NB4 (cell line): ENCODE measurements around the gene IRS1.

Experiments
- MYC ChIP-seq: IDR thresholded peaks from 2 replicates; pipeline ENCODE4 v1.6.1; 2011; ENCODE audit warnings: low read depth, low read length
- POLR2A ChIP-seq: IDR thresholded peaks from 2 replicates; pipeline ENCODE4 v1.6.1; 2011; ENCODE audit warnings: mild to moderate bottlenecking; ENCODE audit not compliant: insufficient read length; ENCODE audit errors: extremely low read depth
- TF ChIP-seq, protein P1 (sequence below): IDR thresholded peaks from one replicate; pipeline ENCODE4 v1.5.1; 2012; ENCODE audit warnings: low read depth, low read length
- TF ChIP-seq, protein P2 (sequence below): IDR thresholded peaks from 2 replicates; pipeline ENCODE4 v1.6.1; 2011; ENCODE audit warnings: low read depth, low read length

DNA sequence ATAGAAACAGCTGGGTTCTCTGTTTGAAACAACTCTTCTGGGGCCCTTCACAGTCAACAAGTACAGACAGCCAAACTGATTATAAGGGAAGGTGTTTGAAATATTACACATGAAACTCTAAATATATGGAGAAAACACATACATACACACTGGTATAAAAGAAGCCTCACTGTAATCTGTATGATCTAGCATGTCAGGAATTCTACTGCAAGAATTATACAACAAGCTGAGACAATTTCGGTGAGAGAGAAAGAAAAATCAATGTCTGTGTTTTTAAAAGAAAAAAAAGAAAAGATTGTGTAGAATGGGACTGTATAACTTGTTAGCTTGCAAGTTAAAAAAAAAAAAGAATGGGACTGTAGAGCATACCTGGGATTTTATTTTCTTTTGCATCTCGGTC, 26.3 kb downstream of the IRS1 start:
- TF ChIP-seq, protein P1, sequence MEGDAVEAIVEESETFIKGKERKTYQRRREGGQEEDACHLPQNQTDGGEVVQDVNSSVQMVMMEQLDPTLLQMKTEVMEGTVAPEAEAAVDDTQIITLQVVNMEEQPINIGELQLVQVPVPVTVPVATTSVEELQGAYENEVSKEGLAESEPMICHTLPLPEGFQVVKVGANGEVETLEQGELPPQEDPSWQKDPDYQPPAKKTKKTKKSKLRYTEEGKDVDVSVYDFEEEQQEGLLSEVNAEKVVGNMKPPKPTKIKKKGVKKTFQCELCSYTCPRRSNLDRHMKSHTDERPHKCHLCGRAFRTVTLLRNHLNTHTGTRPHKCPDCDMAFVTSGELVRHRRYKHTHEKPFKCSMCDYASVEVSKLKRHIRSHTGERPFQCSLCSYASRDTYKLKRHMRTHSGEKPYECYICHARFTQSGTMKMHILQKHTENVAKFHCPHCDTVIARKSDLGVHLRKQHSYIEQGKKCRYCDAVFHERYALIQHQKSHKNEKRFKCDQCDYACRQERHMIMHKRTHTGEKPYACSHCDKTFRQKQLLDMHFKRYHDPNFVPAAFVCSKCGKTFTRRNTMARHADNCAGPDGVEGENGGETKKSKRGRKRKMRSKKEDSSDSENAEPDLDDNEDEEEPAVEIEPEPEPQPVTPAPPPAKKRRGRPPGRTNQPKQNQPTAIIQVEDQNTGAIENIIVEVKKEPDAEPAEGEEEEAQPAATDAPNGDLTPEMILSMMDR = no peak
- TF ChIP-seq POLR2A = no peak
- no peak for TF ChIP-seq MYC
- TF ChIP-seq, protein P2, sequence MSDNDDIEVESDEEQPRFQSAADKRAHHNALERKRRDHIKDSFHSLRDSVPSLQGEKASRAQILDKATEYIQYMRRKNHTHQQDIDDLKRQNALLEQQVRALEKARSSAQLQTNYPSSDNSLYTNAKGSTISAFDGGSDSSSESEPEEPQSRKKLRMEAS = no peak
